Suprapubic skin (tissue), 4 donors: ENCODE data around the gene CGB8. TPM values are rescaled to one million over a fixed set of nuclear protein-coding genes. Genes with fewer than 3 reads are reported as not detected.
"Not testable (repeated sequence)": the region's sequence is repeated elsewhere in the genome, so short reads cannot be mapped to it uniquely, and the experiment has no call there.

Experiments
- DNase-seq, 2 donors: peaks; one replicate each; pipeline ENCODE4 v3.0.0-alpha.2; 2019; ENCODE audit warnings: low spot score in 2 of 2
- H3K27ac ChIP-seq: fragments of 200-600 bp; sonication (generic); one replicate; pipeline ENCODE4 v1.5.1; 2019
- H3K27me3 ChIP-seq: fragments of 200-600 bp; sonication (generic); one replicate; pipeline ENCODE4 v1.5.1; 2019
- H3K36me3 ChIP-seq: fragments of 200-600 bp; sonication (generic); one replicate; pipeline ENCODE4 v1.5.1; 2019
- H3K4me1 ChIP-seq: fragments of 200-600 bp; sonication (generic); one replicate; pipeline ENCODE4 v1.5.1; 2019
- H3K4me3 ChIP-seq: fragments of 200-600 bp; sonication (generic); one replicate; pipeline ENCODE4 v1.5.1; 2019; ENCODE audit warnings: mild to moderate bottlenecking
- H3K9me3 ChIP-seq: fragments of 200-600 bp; sonication (generic); one replicate; pipeline ENCODE4 v1.5.1; 2019
- EP300 ChIP-seq: sonication (generic); formaldehyde crosslinking; IDR thresholded peaks from one replicate; pipeline ENCODE4 v1.6.1; 2017; ENCODE audit warnings: antibody characterized with exemption
- POLR2A ChIP-seq, 2 donors: fragments of 450-650 bp; IDR thresholded peaks; one replicate each; pipeline ENCODE4 v1.6.1; 2017; ENCODE audit warnings: antibody characterized with exemption in 2 of 2, mild to moderate bottlenecking in 2 of 2, moderate library complexity in 2 of 2
- POLR2AphosphoS5 ChIP-seq, 3 donors: sonication (generic); formaldehyde crosslinking; IDR thresholded peaks; one replicate each; pipeline ENCODE4 v1.6.1; 2017; ENCODE audit warnings: antibody characterized with exemption in 3 of 3
- WGBS: methylation state at CpG from one replicate; pipeline ENCODE4 v1.1.5; 2018; 5-methylcytosine and 5-hydroxymethylcytosine counted together
- total RNA-seq, 4 donors: library from RNA; depleted of rRNA; stranded (reverse); fragments of >200 nt; gene quantifications; one replicate each; pipeline ENCODE4 v1.1.0, GENCODE V29; 2016
- TF ChIP-seq, protein P1 (sequence below), 2 donors: fragments of 200-600 bp in 1 of 2; fragments of 450-650 bp in 1 of 2; sonication (generic) in 1 of 2; IDR thresholded peaks; one replicate each; pipeline ENCODE4 v1.5.1; 2016 to 2019; ENCODE audit warnings: antibody characterized with exemption in 2 of 2, mild to moderate bottlenecking in 1 of 2, moderate library complexity in 1 of 2

CGB8 gene
- not detected for total RNA-seq

DNA sequence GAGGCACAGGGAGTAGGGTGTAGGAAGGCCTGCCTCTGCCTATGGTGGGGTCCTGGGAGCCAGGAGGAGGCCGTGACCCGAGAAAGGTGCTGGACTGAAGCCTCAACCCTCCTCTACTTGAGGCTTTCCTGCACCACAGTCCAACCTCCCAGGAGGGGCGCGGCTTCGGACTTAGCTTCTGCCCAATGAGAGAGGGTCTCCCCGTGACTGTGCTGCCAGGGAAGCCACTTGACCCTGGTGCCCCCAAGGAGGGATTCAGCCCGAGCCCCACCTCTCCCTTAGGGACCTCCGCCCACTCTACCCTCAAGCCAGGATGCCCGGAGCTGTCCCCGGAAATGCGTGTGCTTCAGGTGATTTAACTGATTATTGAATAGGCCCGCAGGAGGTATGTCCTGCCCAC is at the start of gene CGB8:
Gene CGB8 (minus strand): TSS at position 101 of the 400 bp plus-strand sequence. CDS start 372 bp downstream, outside the sequence.
- not testable (repeated sequence) for DNase-seq, H3K9me3 ChIP-seq, H3K4me3 ChIP-seq, H3K36me3 ChIP-seq, H3K4me1 ChIP-seq, H3K27ac ChIP-seq, H3K27me3 ChIP-seq
- no CpG with 5 or more reads among the region's 12 CpGs for WGBS

DNA sequence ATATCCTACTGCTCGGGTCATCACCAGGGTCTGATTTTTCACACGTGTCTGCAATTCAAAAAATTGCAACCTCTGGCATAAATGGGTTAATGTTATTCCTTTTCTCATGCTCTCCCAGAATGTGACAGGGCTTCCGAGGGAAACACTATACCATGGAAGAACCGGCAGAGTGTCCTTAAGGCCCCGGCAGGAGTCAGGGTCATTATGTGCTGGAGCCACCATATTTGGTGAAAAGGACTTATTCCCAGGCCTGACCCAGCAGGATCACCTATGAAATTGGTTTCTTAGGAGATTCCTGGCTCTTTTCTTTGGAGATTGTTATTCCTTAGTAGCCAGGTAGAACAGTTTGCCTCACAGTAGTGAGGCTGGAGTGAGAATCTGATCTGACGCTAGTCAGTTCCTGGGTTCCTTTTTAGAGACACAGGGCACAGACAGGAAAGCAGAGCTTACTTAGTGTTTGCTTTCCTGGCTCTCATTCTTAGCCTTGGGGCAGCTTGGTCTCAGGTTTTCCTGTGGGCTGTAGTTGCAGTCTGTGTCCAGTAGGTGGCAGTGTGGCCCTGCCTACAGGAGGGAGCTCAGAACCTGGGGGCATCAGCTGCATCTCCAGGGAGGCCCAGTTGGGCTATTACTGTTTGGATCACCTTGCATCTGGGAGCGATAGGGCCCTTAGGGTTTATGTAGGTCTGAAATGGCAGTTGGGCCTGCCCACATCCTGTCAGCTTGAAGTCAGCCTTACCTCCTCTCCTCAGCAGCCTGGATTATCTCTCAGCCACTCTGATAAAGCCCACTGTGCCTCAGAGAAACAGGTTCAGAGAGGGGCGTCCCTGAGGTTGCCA is 48.8 kb upstream of the CGB8 start:
- Histone ChIP-seq H3K36me3 (peaks cover 89% of the 10 kb centered on the region), H3K27me3 (no peaks in the 10 kb centered on the region), H3K9me3 (no peaks in the 10 kb centered on the region), H3K4me3 (no peak overlapping the region), H3K27ac (peak overlapping the region; percentile 37), H3K4me1 (peaks cover 12% of the 10 kb centered on the region)
- TF ChIP-seq EP300, result no peak
- no peak for TF ChIP-seq POLR2A (IDR thresholded peaks at IDR 0.05)
- TF ChIP-seq, protein P1, sequence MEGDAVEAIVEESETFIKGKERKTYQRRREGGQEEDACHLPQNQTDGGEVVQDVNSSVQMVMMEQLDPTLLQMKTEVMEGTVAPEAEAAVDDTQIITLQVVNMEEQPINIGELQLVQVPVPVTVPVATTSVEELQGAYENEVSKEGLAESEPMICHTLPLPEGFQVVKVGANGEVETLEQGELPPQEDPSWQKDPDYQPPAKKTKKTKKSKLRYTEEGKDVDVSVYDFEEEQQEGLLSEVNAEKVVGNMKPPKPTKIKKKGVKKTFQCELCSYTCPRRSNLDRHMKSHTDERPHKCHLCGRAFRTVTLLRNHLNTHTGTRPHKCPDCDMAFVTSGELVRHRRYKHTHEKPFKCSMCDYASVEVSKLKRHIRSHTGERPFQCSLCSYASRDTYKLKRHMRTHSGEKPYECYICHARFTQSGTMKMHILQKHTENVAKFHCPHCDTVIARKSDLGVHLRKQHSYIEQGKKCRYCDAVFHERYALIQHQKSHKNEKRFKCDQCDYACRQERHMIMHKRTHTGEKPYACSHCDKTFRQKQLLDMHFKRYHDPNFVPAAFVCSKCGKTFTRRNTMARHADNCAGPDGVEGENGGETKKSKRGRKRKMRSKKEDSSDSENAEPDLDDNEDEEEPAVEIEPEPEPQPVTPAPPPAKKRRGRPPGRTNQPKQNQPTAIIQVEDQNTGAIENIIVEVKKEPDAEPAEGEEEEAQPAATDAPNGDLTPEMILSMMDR (IDR thresholded peaks at IDR 0.05), result peak; percentile 98 to 99
- 47% methylated on average over 8 of the region's 8 CpGs for WGBS
- DNase-seq, result peak in 1 of 2 donors; percentile 78

DNA sequence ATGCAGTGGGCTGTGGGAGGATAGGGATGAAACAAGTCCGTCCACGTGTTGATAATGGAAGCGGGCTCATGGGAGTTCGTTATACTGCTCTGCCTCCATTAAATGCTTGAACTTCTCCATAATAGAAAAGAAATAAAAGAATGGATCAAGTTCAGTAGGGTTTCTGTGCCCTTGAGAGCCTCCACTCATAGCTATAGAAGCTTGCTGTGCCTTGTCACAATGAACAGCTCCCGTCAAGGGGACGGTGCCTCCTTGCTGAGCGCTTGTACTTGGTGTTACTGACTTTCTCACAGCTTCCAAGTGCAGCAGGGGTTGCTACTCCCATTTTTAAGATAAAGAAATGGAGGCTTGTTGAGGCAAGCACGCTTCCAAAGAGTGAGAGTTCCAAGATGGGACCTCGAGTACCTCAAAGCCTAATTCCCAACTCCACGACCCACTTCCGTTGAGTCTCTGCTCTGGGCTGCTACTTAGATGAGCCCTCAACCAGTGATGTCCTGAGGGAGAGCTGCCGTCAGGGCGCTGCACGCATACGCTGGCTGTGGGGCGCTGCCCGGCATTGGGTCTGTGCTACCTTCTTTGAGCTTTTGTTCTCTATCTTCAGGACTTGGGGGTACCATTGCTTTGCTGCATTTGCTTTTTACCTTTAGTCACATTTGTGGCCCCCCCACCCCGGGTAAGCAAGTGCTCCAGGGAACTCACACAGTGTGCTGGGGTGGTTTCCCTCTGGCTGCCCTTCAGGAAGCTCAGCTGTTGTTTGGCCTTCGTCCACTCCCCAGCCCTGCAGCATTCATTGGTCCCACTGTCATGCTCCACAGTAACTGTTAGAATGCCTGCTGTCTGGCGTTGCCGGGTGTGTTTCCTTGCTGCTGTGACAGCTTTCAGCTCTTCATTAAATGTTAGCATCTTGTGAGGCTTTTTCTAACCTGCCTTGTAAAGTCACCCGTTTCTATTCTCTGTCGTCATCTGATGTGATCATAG is 45.9 kb upstream of the CGB8 start:
- no peak overlapping the region for H3K4me3 ChIP-seq
- H3K27me3 ChIP-seq, result no peaks in the 10 kb centered on the region
- H3K27ac ChIP-seq, result no peak overlapping the region
- DNase-seq, result no peak
- TF ChIP-seq, protein P1 (IDR thresholded peaks at IDR 0.05), result no peak
- TF ChIP-seq EP300 (no peak), POLR2AphosphoS5 (IDR thresholded peaks at IDR 0.05) (no peak), POLR2A (IDR thresholded peaks at IDR 0.05) (no peak)
- H3K4me1 ChIP-seq, result peaks cover 12% of the 10 kb centered on the region
- 76% methylated on average over 22 of the region's 23 CpGs for WGBS
- H3K9me3 ChIP-seq, result no peaks in the 10 kb centered on the region
- H3K36me3 ChIP-seq, result peaks cover 89% of the 10 kb centered on the region

DNA sequence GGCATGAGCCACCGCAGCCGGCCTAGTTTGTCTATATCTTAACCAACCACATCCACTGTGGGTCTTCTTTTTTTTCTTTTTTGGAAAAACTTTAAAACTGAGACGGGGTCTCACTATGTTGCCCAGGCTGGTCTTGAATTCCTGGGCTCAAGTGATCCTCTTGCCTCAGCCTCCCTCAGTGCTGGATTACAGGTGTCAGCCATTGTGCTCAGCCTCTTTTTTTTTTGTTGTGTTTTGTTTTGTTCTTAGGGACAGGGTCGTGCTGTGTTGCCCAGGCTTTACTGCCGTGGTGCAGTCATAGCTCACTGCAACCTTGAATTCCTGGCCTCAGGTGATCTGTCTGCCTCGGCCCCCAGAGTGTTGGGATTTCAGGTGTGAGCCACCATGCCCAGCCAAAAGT is 43.8 kb upstream of the CGB8 start:
- Histone ChIP-seq H3K4me1 (peaks cover 12% of the 10 kb centered on the region), H3K27me3 (no peaks in the 10 kb centered on the region), H3K36me3 (peaks cover 83% of the 10 kb centered on the region), H3K9me3 (no peaks in the 10 kb centered on the region), H3K27ac (no peak overlapping the region), H3K4me3 (no peak overlapping the region)
- no peak for DNase-seq
- TF ChIP-seq, protein P1 (IDR thresholded peaks at IDR 0.05), result no peak
- TF ChIP-seq POLR2A (IDR thresholded peaks at IDR 0.05) (no peak), EP300 (no peak), POLR2AphosphoS5 (IDR thresholded peaks at IDR 0.05) (no peak)
- WGBS, result 89% methylated on average over 6 of the region's 6 CpGs

DNA sequence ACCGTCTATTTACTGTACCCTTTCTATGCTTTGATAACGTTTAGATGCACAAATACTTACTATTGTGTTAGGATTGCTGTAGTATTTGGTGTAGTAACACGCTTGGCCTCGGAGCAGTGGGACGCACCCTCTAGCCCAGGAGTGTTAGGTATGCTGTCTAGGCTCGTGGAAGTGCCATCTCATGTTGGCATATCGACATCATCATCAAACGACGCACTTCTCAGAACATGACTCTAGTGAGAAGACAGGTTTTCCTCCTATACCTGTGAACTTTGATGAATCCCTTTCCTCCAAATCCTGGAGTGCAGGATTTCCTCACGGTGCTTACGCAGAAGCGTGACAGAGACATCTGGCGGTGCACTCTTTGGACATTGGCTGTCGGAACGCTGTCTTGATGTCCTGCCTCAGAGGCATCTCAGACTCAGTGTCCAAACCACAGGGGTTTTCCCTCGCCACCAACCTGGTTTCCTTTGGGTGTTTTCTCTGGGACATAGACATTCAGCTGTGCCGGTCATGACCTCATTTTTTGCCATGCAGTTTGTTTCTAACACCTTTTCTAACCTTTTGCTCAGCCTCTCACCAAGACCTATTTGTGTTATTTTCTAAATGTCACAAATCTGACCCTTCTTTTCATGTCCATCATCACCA is 42.6 kb upstream of the CGB8 start:
- TF ChIP-seq, protein P1 (IDR thresholded peaks at IDR 0.05), result no peak
- TF ChIP-seq EP300 (no peak), POLR2A (IDR thresholded peaks at IDR 0.05) (no peak), POLR2AphosphoS5 (IDR thresholded peaks at IDR 0.05) (no peak)
- WGBS, result 90% methylated on average over 17 of the region's 17 CpGs
- Histone ChIP-seq H3K4me1 (peaks cover 21% of the 10 kb centered on the region), H3K9me3 (no peaks in the 10 kb centered on the region), H3K27ac (no peak overlapping the region), H3K36me3 (peaks cover 81% of the 10 kb centered on the region), H3K27me3 (no peaks in the 10 kb centered on the region), H3K4me3 (no peak overlapping the region)
- no peak for DNase-seq
